NCI-H128 (cell line): ENCODE measurements around the gene ATG16L1.

Experiments
- DNase-seq: peaks from one replicate; lab custom pipeline; 2025; ENCODE audit not compliant: unreplicated experiment; lab: John Stamatoyannopoulos, UW

Gene ATG16L1

GRCh38 chr2:233251306-233252116, at the start of gene ATG16L1:
ATG16L1 (plus strand) TSS chr2:233251673; CDS start chr2:233251828, 155 bp downstream.
- peak; percentile 76 for DNase-seq

DNA sequence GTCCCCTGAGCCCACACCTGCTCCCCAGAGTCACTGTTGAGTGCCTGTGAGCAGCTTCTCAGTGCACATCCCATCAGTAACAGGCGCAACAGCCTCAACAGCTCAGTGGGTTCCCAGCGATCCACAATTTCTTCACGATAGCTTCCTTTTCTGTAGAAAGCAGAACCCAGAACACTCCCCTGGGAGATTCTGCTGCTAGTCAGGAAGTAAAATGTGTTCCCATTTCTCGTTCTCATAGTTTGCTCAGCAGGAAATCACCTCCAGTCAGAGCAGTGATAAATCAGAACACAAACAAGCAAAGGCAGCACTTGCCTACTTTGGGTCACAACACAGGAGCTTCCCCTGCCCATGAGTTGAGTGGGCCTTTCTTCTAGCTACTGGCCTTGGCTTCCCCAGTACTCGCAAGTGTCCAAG, 48.9 kb upstream of the ATG16L1 start:
- no peak for DNase-seq

- DNase-seq = no peak
These were observed 48.4 kb upstream of the ATG16L1 start for GRCh38 chr2:233203060-233203459.

GRCh38 chr2:233204286-233204936, 47.1 kb upstream of the ATG16L1 start:
- no peak for DNase-seq

DNA sequence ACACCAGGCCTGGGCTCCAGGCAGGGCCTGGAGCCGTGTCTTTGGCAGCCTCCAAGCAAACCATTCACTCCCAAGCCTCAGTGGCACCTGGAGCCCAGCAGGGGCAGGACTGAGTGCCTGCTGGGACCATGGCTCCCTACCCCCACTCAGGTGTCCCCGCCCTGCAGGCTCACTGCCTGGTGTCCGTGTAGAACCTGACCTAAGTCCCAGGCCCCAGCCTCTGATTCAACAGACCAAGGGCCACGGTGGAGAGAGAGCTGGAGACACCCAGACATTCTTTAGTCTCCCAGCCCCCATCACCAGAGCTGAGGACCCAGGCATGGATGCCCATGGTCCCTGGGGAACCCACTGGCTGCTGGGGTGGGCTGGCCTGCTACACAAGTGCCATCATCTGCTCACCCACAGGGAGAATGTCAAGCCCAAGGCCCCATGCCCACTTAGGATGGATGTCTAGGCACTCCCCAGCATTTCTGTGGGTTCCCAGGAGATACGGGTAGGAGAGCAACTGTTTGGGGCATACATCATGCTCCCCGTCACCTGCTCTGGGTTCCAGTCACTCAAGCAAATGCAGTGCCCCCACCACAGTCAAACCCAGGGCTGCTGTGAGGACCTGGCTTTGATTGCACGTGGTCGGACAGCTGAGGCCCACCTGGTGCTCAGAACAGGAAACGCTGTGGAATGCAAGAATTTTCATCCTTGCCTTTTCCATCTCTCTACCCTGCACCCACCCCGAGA, 42.9 kb upstream of the ATG16L1 start:
- no peak for DNase-seq

- no peak for DNase-seq
These were observed 42.3 kb upstream of the ATG16L1 start for GRCh38 chr2:233209117-233209532.

GRCh38 chr2:233209533-233210171, 41.8 kb upstream of the ATG16L1 start:
- no peak for DNase-seq

- DNase-seq = no peak
These were observed 41.2 kb upstream of the ATG16L1 start for GRCh38 chr2:233210281-233210680.

- DNase-seq = no peak
These were observed 40.5 kb upstream of the ATG16L1 start for GRCh38 chr2:233210843-233211547.

DNA sequence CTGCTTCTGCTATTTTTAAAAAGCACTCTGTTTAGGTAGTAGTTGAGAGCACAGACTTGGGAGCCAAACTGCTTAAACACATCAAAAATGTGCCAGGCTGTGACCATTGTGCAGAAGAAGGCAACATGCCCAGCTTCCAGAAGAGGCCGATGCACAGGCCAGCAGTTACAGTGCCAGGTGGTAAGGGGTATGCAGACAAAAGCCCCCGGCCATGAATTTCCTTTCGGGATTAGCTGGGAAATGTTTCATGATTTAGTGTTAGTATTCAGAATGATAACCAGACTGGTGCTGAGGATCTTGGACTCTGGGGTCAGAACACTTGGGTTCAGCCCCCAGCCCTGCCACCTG, 40.0 kb upstream of the ATG16L1 start:
- DNase-seq = no peak

GRCh38 chr2:233213011-233213410, 38.5 kb upstream of the ATG16L1 start:
- no peak for DNase-seq

- DNase-seq = no peak
These were observed 37.5 kb upstream of the ATG16L1 start for GRCh38 chr2:233213975-233214374.

GRCh38 chr2:233217892-233218377, 33.5 kb upstream of the ATG16L1 start:
- no peak for DNase-seq

- DNase-seq = no peak
These were observed 32.6 kb upstream of the ATG16L1 start for GRCh38 chr2:233218836-233219235.

DNA sequence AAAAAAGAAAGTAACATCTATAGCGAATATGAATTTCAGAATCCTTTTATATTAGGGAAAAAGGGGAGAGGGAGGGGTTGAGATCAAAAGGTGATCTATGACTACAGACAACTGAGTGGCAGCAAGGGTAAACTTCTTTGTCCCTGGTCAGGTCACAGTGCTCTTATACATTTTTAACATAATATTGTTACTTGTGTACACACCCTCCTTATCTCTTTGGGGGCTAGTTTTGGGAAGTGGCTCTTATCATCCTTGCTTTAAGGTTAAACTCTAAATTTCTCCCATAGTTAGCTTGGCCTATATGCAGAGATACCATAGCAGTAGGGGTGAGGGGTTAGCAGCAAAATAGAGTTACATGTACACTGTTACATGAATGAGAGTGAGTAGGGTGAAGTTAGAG, 31.6 kb upstream of the ATG16L1 start:
- no peak for DNase-seq

- DNase-seq = no peak
These were observed 30.0 kb upstream of the ATG16L1 start for GRCh38 chr2:233221378-233222063.

GRCh38 chr2:233223059-233223894, 28.2 kb upstream of the ATG16L1 start:
- no peak for DNase-seq

DNA sequence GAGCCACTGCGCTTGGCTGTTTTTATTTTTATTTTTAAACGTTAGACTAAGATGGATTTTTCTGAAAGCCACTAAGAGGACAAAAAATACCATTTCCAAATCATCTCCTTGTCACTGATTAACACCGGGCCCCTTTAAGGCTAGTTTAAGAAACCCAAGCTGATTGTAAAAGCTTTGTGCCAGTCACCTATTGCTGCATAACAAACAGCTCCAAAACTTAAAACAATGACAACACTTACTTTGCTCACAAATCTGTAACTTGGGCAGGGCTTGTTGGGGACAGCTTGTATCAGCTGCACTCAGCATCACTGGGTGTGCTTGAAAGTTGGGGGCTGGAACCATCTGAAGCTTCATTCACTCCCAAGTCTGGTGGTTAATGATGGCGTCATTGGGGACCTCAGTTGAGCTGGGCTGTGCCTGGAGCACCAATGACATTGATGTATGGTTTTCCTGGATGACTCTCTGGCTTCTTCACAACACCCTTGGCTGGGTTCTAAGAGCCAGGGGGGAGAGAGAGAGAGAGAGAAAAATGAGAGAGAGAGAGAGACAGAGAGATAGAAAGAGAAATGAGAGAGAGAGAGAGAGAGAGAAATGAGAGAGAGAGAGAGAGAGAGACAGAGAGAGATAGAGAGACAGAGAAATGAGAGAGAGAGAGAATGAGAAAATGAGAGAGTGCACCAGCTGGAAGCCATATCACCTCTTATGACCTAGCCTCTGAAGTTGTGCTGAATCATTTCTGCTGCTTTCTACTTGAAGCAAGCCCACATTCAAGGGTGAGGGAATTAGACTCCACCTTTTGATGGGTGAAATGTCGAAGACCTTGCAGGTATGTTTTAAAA, 26.0 kb upstream of the ATG16L1 start:
- no peak for DNase-seq
